ENCODE data around the gene POGK. TPM values are rescaled to one million over a fixed set of nuclear protein-coding genes. Genes with fewer than 3 reads are reported as not detected.

POGK gene
- total RNA-seq, 1 donor from 2014 or later = 68.6 TPM

- H3K27me3 ChIP-seq = no peaks in the 10 kb centered on the region
- intact Hi-C loops (cut with DNase I) = loop anchor here (10.0 kb wide), 1 partner anchor 159 kb away; no protein-coding TSS in a partner anchor
- no peaks in the 10 kb centered on the region for H3K9me3 ChIP-seq
- DNase-seq = no peak
- H3K27ac ChIP-seq = no peak overlapping the region
- H3K4me3 ChIP-seq = no peak overlapping the region
- H3K4me1 ChIP-seq = no peaks in the 10 kb centered on the region
- no peaks in the 10 kb centered on the region for H3K36me3 ChIP-seq
- ATAC-seq = no peak
- no peak for TF ChIP-seq CTCF (IDR thresholded peaks at IDR 0.05)
Observed at GRCh38 chr1:166905900-166906299, 66.6 kb downstream of the POGK start.

Other genes starting within 250 kb of the POGK start
- gene TADA1, start 36.8 kb downstream of the POGK start, total RNA-seq = 9.5 TPM
- 0.98 TPM for gene ILDR2, start 136.1 kb downstream of the POGK start, total RNA-seq
- gene MAEL, start 149.8 kb downstream of the POGK start, total RNA-seq = not detected